IMR-90 (cell line): ENCODE data around the gene ITK. TPM values are rescaled to one million over a fixed set of nuclear protein-coding genes. Genes with fewer than 3 reads are reported as not detected.

Experiments
- ATAC-seq: fragments of 200-7000 bp; cut with Tn5 transposase; 2 replicates; pipeline ENCODE4 v1.9.1; 2020; ENCODE audit warnings: low read depth, mild to moderate bottlenecking, moderate library complexity
- BruUV-seq: library from RNA; stranded (reverse); fragments of 400-500 nt; replicated peaks from 2 replicates; lab custom pipeline; 2021; lab: Mats Ljungman, UMichigan
- CTCF ChIA-PET: fragments of 300-600 bp; formaldehyde crosslinking; extraction: SDS; loops from one replicate; lab custom pipeline; 2021; ENCODE audit warnings: antibody characterized with exemption; lab: Yijun Ruan, JAX
- POLR2A ChIA-PET: fragments of 300-600 bp; sonication (Branson Sonifier 250); formaldehyde crosslinking; loops from one replicate; lab custom pipeline; 2022; ENCODE audit warnings: antibody characterized with exemption; ENCODE audit not compliant: unreplicated experiment; lab: Charles Lee
- DNase-seq: peaks from one replicate; pipeline ENCODE4 v3.0.0; 2013
- H2AFZ ChIP-seq: replicated peaks from 2 replicates; pipeline ENCODE3; 2013; ENCODE audit warnings: low read length, mild to moderate bottlenecking; ENCODE audit not compliant: poor library complexity
- H2AK5ac ChIP-seq: 2 replicates; pipeline ENCODE4 v1.6.1; 2013; ENCODE audit warnings: low read depth, low read length, inconsistent platforms
- H2AK9ac ChIP-seq: replicated peaks from 2 replicates; pipeline ENCODE3; 2013; ENCODE audit warnings: mild to moderate bottlenecking, low read depth, low read length, moderate library complexity; ENCODE audit not compliant: poor library complexity
- H2BK120ac ChIP-seq: 2 replicates; pipeline ENCODE4 v1.6.1; 2013; ENCODE audit warnings: low read depth, low read length, inconsistent platforms
- H2BK15ac ChIP-seq: 3 replicates; pipeline ENCODE4 v1.6.1; 2013; ENCODE audit warnings: low read depth, low read length, inconsistent platforms
- H2BK20ac ChIP-seq: 2 replicates; pipeline ENCODE4 v1.6.1; 2013; ENCODE audit warnings: low read depth, mild to moderate bottlenecking, inconsistent platforms, low read length, moderate library complexity
- H2BK5ac ChIP-seq: 2 replicates; pipeline ENCODE4 v1.6.1; 2013; ENCODE audit warnings: mild to moderate bottlenecking, low read depth, low read length, inconsistent platforms; ENCODE audit not compliant: poor library complexity, severe bottlenecking
- H3K14ac ChIP-seq: replicated peaks from 2 replicates; pipeline ENCODE4 v1.6.1; 2013; ENCODE audit warnings: low read depth, low read length, inconsistent platforms
- H3K18ac ChIP-seq: 2 replicates; pipeline ENCODE4 v1.6.1; 2013; ENCODE audit warnings: low read depth, low read length, control low read depth
- H3K23ac ChIP-seq: 2 replicates; pipeline ENCODE4 v1.6.1; 2013; ENCODE audit warnings: low read depth, low read length, inconsistent platforms
- H3K27ac ChIP-seq: 2 replicates; pipeline ENCODE4 v1.5.1; 2013; ENCODE audit warnings: mild to moderate bottlenecking, control low read depth, low read length; ENCODE audit not compliant: insufficient read depth
- H3K27me3 ChIP-seq: 2 replicates; pipeline ENCODE4 v1.6.1; 2013; ENCODE audit warnings: low read length; ENCODE audit not compliant: control insufficient read depth, insufficient read depth
- H3K36me3 ChIP-seq: 2 replicates; pipeline ENCODE4 v1.6.1; 2013; ENCODE audit warnings: low read length, mixed read lengths; ENCODE audit not compliant: control insufficient read depth, insufficient read depth
- H3K4ac ChIP-seq: 2 replicates; pipeline ENCODE4 v1.6.1; 2013; ENCODE audit warnings: low read depth, low read length, inconsistent platforms
- H3K4me1 ChIP-seq: 2 replicates; pipeline ENCODE4 v1.6.1; 2013; ENCODE audit warnings: low read length, mixed read lengths; ENCODE audit not compliant: control insufficient read depth, insufficient read depth
- H3K4me2 ChIP-seq: 2 replicates; pipeline ENCODE4 v1.6.1; 2013; ENCODE audit warnings: low read depth, mild to moderate bottlenecking, control low read depth, low read length, moderate library complexity
- H3K4me3 ChIP-seq: 2 replicates; pipeline ENCODE4 v1.5.1; 2013; ENCODE audit warnings: low read depth, mild to moderate bottlenecking, control low read depth, low read length, moderate library complexity; ENCODE audit not compliant: insufficient read depth
- H3K56ac ChIP-seq: 2 replicates; pipeline ENCODE4 v1.6.1; 2013; ENCODE audit warnings: low read length, inconsistent platforms; ENCODE audit not compliant: insufficient read depth; ENCODE audit errors: extremely low read depth
- H3K79me1 ChIP-seq, 2 experiments: 2 replicates each; pipeline ENCODE4 v1.6.1; 2013; ENCODE audit warnings: low read length in 2 of 2, inconsistent platforms in 1 of 2, low read depth in 1 of 2
- H3K9ac ChIP-seq: 2 replicates; pipeline ENCODE4 v1.6.1; 2013; ENCODE audit warnings: low read depth, low read length, control low read depth
- H3K9me1 ChIP-seq: 2 replicates; pipeline ENCODE4 v1.6.1; 2013; ENCODE audit warnings: low read length, inconsistent platforms; ENCODE audit not compliant: insufficient read depth
- H3K9me3 ChIP-seq: 2 replicates; pipeline ENCODE4 v1.6.1; 2013; ENCODE audit warnings: low read length; ENCODE audit not compliant: control insufficient read depth, insufficient read depth
- H4K20me1 ChIP-seq: 2 replicates; pipeline ENCODE4 v1.6.1; 2013; ENCODE audit warnings: low read length, inconsistent platforms; ENCODE audit not compliant: insufficient read depth
- H4K5ac ChIP-seq: 2 replicates; pipeline ENCODE4 v1.6.1; 2013; ENCODE audit warnings: mild to moderate bottlenecking, low read depth, low read length, control low read depth
- H4K8ac ChIP-seq, 2 experiments: 2 replicates each; pipeline ENCODE4 v1.6.1; 2013; ENCODE audit warnings: low read depth in 2 of 2, low read length in 2 of 2, control low read depth in 1 of 2, inconsistent platforms in 1 of 2
- H4K91ac ChIP-seq: 2 replicates; pipeline ENCODE4 v1.6.1; 2013; ENCODE audit warnings: low read depth, low read length, inconsistent platforms; ENCODE audit not compliant: insufficient read depth
- FOS ChIP-seq: fragments of 150-350 bp; IDR thresholded peaks from 2 replicates; pipeline ENCODE4 v1.6.1; 2016; ENCODE audit warnings: low read depth, low read length
- MAFK ChIP-seq: IDR thresholded peaks from 2 replicates; pipeline ENCODE4 v1.6.1; 2012; ENCODE audit warnings: low read depth, low read length, improper control_type of control experiment
- NFE2L2 ChIP-seq: fragments of 150-350 bp; IDR thresholded peaks from 2 replicates; pipeline ENCODE4 v1.6.1; 2016; ENCODE audit warnings: low read depth, mild to moderate bottlenecking, low read length
- WGBS, 2 experiments: methylation state at CpG; one replicate each; pipeline versions ENCODE4 v1.1.5 to v1.1.7; 2013; ENCODE audit warnings: missing lambda C conversion rate in 2 of 2; ENCODE audit not compliant: insufficient read length in 1 of 2; ENCODE audit errors: extremely low coverage in 2 of 2; 5-methylcytosine and 5-hydroxymethylcytosine counted together
- dilution Hi-C: fragments of 300-500 bp; cut with HindIII; formaldehyde crosslinking; loops from one replicate; pipeline ENCODE4 v1.14.3; 2018; ENCODE audit warnings: low sequenced_read_pairs; ENCODE audit not compliant: unreplicated experiment
- in situ Hi-C: fragments of 300-500 bp; cut with MboI; formaldehyde crosslinking; loops from 3 replicates; pipeline ENCODE4 v1.14.3; 2019; ENCODE audit warnings: low sequenced_read_pairs, inconsistent platforms, mixed read lengths
- intact Hi-C: fragments of 100-400 bp; cut with micrococcal nuclease; formaldehyde crosslinking; loops from 2 replicates; pipeline ENCODE4 v1.10.0; 2022
- polyA plus RNA-seq, 3 experiments: library from polyadenylated mRNA; depleted of rRNA; stranded (reverse); fragments of >200 nt; gene quantifications; 2 replicates each; pipeline ENCODE4 v1.2.3, GENCODE V29; 2012; ENCODE audit warnings: low replicate concordance in 1 of 3
- total RNA-seq: library from RNA; depleted of rRNA; stranded (reverse); fragments of >200 nt; gene quantifications from 2 replicates; pipeline ENCODE4 v1.2.3, GENCODE V29; 2012

The ITK gene
- total and polyA plus RNA-seq, 2 of the 4 experiments (the other 2 are of a cell fraction): not detected

DNA sequence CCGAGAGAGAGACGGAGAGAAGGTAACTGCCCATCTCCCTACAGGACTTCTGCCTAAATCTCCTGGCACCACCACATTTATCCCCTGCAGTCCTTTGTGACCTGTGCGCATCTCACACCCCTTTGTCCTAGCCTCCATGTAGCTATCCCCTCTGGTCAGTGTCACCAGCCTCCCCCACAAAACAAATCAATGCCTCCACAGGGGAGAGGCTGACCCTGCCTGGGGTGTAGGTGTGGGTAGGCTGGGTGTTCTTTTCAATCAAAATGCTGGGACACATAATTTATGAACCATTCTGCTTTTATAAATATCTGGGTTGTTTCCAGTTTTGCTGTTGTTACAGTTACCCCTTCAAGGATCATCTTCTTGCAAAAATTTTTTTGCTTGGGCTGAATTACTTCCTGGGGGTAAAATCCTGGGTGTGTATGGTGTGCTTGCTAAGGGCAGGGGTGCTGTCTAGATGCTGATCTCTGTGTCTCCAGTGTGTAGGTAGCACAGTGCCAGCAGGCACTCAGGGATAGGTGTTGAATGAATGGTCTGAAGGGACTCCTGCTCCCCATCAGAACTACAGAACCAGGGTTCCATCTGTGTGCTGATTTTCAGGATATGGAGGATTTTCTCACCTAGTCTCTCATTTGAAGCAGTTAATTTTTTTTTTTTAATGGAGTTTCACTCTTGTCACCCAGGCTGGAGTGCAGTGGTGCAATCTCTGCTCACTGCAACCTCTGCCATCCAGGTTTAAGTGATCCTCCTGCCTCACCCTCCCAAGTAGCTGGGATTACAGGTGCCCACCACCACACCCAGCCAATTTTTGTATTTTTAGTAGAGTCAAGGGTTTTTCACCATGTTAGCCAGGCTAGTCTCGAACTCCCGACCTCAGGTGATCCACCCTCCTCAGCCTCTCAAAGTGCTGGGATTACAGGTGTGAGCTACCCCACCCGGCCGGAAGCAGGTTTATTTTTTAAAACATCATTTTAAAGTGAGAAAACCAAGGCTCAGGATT is 14.1 kb upstream of the ITK start, which contains the start of gene GARIN3:
Gene GARIN3, minus strand, starts transcription at position 51 of the 1,000 bp plus-strand sequence. CDS start 96 bp downstream, outside the sequence.
- Histone ChIP-seq H3K4me2 (no peak within 1 kb of the TSS), H2BK120ac (no peak within 1 kb of the TSS), H3K23ac (no peak within 1 kb of the TSS), H2BK5ac (no peak within 1 kb of the TSS), H3K4ac (no peak within 1 kb of the TSS), H4K8ac (no peak within 1 kb of the TSS), H3K27me3 (peaks cover 4% of the 10 kb centered on the region), H3K14ac (no peak within 1 kb of the TSS), H2AK5ac (no peak within 1 kb of the TSS), H2BK20ac (no peak within 1 kb of the TSS), H4K91ac (no peak within 1 kb of the TSS), H3K79me1 (no peaks in the 10 kb centered on the region), H2BK15ac (no peak within 1 kb of the TSS), H4K20me1 (no peaks in the 10 kb centered on the region), H3K18ac (no peak within 1 kb of the TSS), H3K4me3 (no peak within 1 kb of the TSS), H4K5ac (no peak within 1 kb of the TSS), H3K4me1 (no peaks in the 10 kb centered on the region), H2AFZ (no peak within 1 kb of the TSS), H3K36me3 (no peaks in the 10 kb centered on the region), H3K9me1 (no peaks in the 10 kb centered on the region), H2AK9ac (no peak within 1 kb of the TSS), H3K9me3 (no peaks in the 10 kb centered on the region), H3K9ac (no peak within 1 kb of the TSS), H3K56ac (no peak within 1 kb of the TSS), H3K27ac (no peak within 1 kb of the TSS)
- ChIA-PET POLR2A (no interaction called here), CTCF (no interaction called here)
- WGBS, 2 experiments: no CpG with 5 or more reads among the region's 7 CpGs
- intact Hi-C loops (no loop called here), dilution Hi-C loops (no loop called here), in situ Hi-C loops (no loop called here)
- no peak for TF ChIP-seq NFE2L2
- TF ChIP-seq MAFK: no peak
- no peak for TF ChIP-seq FOS
- DNase-seq (no peak), ATAC-seq (no peak)
- no TSS peak for BruUV-seq
